HepG2 (cell line): ENCODE results near the gene ACP1. TPM values are rescaled to one million over a fixed set of nuclear protein-coding genes. Genes with fewer than 3 reads are reported as not detected.

Experiments
- CC2D1A ChIP-seq: sonication (generic); formaldehyde crosslinking; IDR thresholded peaks from 2 replicates; pipeline ENCODE4 v1.8.1; 2023; ENCODE audit warnings: mild to moderate bottlenecking, missing genetic modification reagents
- DNMT1 ChIP-seq: sonication (generic); formaldehyde crosslinking; IDR thresholded peaks from 2 replicates; pipeline ENCODE4 v1.5.1; 2020; ENCODE audit warnings: mild to moderate bottlenecking, missing genetic modification reagents
- HDAC2 ChIP-seq: sonication (generic); formaldehyde crosslinking; IDR thresholded peaks from 2 replicates; pipeline ENCODE4 v1.4.0; 2020; ENCODE audit warnings: missing genetic modification reagents
- HMGXB3 ChIP-seq: sonication (generic); formaldehyde crosslinking; IDR thresholded peaks from 2 replicates; pipeline ENCODE4 v1.4.0; 2020; ENCODE audit warnings: missing genetic modification reagents, borderline replicate concordance
- LCORL ChIP-seq, 2 experiments: fragments of 450-650 bp in 1 of 2; sonication (generic) in 1 of 2; formaldehyde crosslinking in 1 of 2; IDR thresholded peaks; 2 replicates each; pipeline versions ENCODE4 v1.5.0 to v1.6.1; 2017 to 2020; ENCODE audit warnings: antibody characterized with exemption in 1 of 2, missing genetic modification reagents in 1 of 2
- MAF1 ChIP-seq: sonication (generic); formaldehyde crosslinking; IDR thresholded peaks from 2 replicates; pipeline ENCODE4 v1.5.0; 2020; ENCODE audit warnings: missing genetic modification reagents, borderline replicate concordance
- PATZ1 ChIP-seq: sonication (generic); formaldehyde crosslinking; IDR thresholded peaks from 2 replicates; pipeline ENCODE4 v1.4.0; 2020; ENCODE audit warnings: missing genetic modification reagents
- POGZ ChIP-seq: sonication (generic); formaldehyde crosslinking; IDR thresholded peaks from 2 replicates; pipeline ENCODE4 v1.4.0; 2020; ENCODE audit warnings: mild to moderate bottlenecking, missing genetic modification reagents
- RBM22 ChIP-seq: fragments of 200-400 bp; formaldehyde crosslinking; optimal IDR thresholded peaks from 2 replicates; pipeline ENCODE3; 2017; ENCODE audit warnings: mild to moderate bottlenecking, low read length, moderate library complexity
- SMARCC2 ChIP-seq: fragments of 450-650 bp; IDR thresholded peaks from 2 replicates; pipeline ENCODE4 v1.6.1; 2017; ENCODE audit warnings: antibody characterized with exemption, mild to moderate bottlenecking
- SNAPC4 ChIP-seq: sonication (generic); formaldehyde crosslinking; IDR thresholded peaks from 2 replicates; pipeline ENCODE4 v1.4.0; 2020; ENCODE audit warnings: mild to moderate bottlenecking, missing genetic modification reagents
- SSRP1 ChIP-seq: IDR thresholded peaks from 2 replicates; pipeline ENCODE4 v1.6.1; 2016; ENCODE audit warnings: control low read depth
- TFAP4 ChIP-seq: sonication (generic); IDR thresholded peaks from 2 replicates; pipeline ENCODE4 v1.6.1; 2016; ENCODE audit warnings: low read depth, borderline replicate concordance
- TRIM24 ChIP-seq: sonication (generic); formaldehyde crosslinking; IDR thresholded peaks from 2 replicates; pipeline ENCODE4 v1.8.0; 2022; ENCODE audit warnings: mild to moderate bottlenecking, missing genetic modification reagents
- ZNF567 ChIP-seq: sonication (generic); formaldehyde crosslinking; IDR thresholded peaks from 2 replicates; pipeline ENCODE4 v1.8.1; 2023; ENCODE audit warnings: mild to moderate bottlenecking, missing genetic modification reagents, borderline replicate concordance
- ZNF577 ChIP-seq: sonication (generic); formaldehyde crosslinking; IDR thresholded peaks from 2 replicates; pipeline ENCODE4 v1.4.0; 2020; ENCODE audit warnings: mild to moderate bottlenecking, low read depth, missing genetic modification reagents, borderline replicate concordance
- polyA plus RNA-seq, 8 experiments: library from polyadenylated mRNA; depleted of rRNA in 3 of 8; stranded (reverse) in 7 of 8; unstranded in 1 of 8; fragments of >200 nt; fragmentation: Illumina TruSeq in 4 of 8; extraction: Trizol in 4 of 8; gene quantifications; 2 replicates each; pipeline versions ENCODE4 v1.2.1 to v1.2.3, GENCODE V29; 2011 to 2016; ENCODE audit warnings: low read depth in 4 of 8, missing spikeins in 1 of 8, mixed read lengths in 1 of 8; ENCODE audit not compliant: insufficient read depth in 1 of 8
- total RNA-seq, 5 experiments: library from RNA; depleted of rRNA; stranded (reverse); fragments of >200 nt; fragmentation: Illumina TruSeq; extraction: Trizol; gene quantifications; 2 replicates each; pipeline ENCODE4 v1.2.3, GENCODE V29; 2016; ENCODE audit warnings: low read depth in 1 of 5

The ACP1 gene
- total and polyA plus RNA-seq, 2 of the 13 experiments (the other 11 are each of a cell fraction or from before 2014, with no cell fraction given), result 246 to 348 TPM

GRCh38 chr2:263022-263738, 1.6 kb upstream of the ACP1 start (continued):
- TF ChIP-seq HMGXB3 (CRISPR knock-in tag), result no peak
- no peak for TF ChIP-seq SMARCC2
- no peak for TF ChIP-seq DNMT1 (CRISPR knock-in tag)
- TF ChIP-seq ZNF577, result no peak
- no peak for TF ChIP-seq LCORL (IDR thresholded peaks at IDR 0.05)
- TF ChIP-seq LCORL (CRISPR knock-in tag; IDR thresholded peaks at IDR 0.05), result no peak
- TF ChIP-seq TFAP4, result no peak
- peak; percentile 54 for TF ChIP-seq PATZ1
- TF ChIP-seq ZNF567 (CRISPR knock-in tag), result no peak
- no peak for TF ChIP-seq POGZ (CRISPR knock-in tag)
- no peak for TF ChIP-seq MAF1 (CRISPR knock-in tag)
- no peak for TF ChIP-seq SNAPC4 (CRISPR knock-in tag)
- no peak for TF ChIP-seq CC2D1A (CRISPR knock-in tag)
- no peak for TF ChIP-seq SSRP1 (CRISPR knock-in tag)
- no peak for TF ChIP-seq TRIM24 (CRISPR knock-in tag)
- no peak for TF ChIP-seq HDAC2 (CRISPR knock-in tag)
- TF ChIP-seq RBM22, result no peak
